Gastroesophageal sphincter (tissue), 3 donors: ENCODE results near the gene ZNF280B.
"Not testable (repeated sequence)": the region's sequence is repeated elsewhere in the genome, so short reads cannot be mapped to it uniquely, and the experiment has no call there.

Experiments used
- CTCF ChIP-seq, 4 experiments: fragments of 200-600 bp in 2 of 4; fragments of 450-650 bp in 2 of 4; sonication (generic) in 1 of 4; IDR thresholded peaks; one replicate each; pipeline ENCODE4 v1.5.1; 2017 to 2019; ENCODE audit warnings: antibody characterized with exemption in 4 of 4, mild to moderate bottlenecking in 2 of 4, moderate library complexity in 2 of 4
- EP300 ChIP-seq: sonication (generic); formaldehyde crosslinking; IDR thresholded peaks from one replicate; pipeline ENCODE4 v1.6.1; 2017; ENCODE audit warnings: antibody characterized with exemption, mild to moderate bottlenecking
- POLR2A ChIP-seq, 2 donors: fragments of 450-650 bp; IDR thresholded peaks; one replicate each; pipeline ENCODE4 v1.6.1; 2017; ENCODE audit warnings: antibody characterized with exemption in 2 of 2, mild to moderate bottlenecking in 2 of 2, moderate library complexity in 1 of 2
- POLR2AphosphoS5 ChIP-seq: sonication (generic); formaldehyde crosslinking; IDR thresholded peaks from one replicate; pipeline ENCODE4 v1.6.1; 2017; ENCODE audit warnings: antibody characterized with exemption

- TF ChIP-seq CTCF (IDR thresholded peaks at IDR 0.05); POLR2A (IDR thresholded peaks at IDR 0.05); POLR2AphosphoS5; EP300: not testable (repeated sequence)
These were observed 2.3 kb upstream of the ZNF280B start for GRCh38 chr22:22510833-22511232.
